Activated CD8-positive, alpha-beta T cell treated with anti-CD3 and anti-CD28 coated beads for 36 hours (primary cell): ENCODE results near the gene LAMA5. TPM values are rescaled to one million over a fixed set of nuclear protein-coding genes. Genes with fewer than 3 reads are reported as not detected.

Experiments
- ATAC-seq: fragments of 200-7000 bp; cut with Tn5 transposase; one replicate; pipeline ENCODE4 v1.10.0; 2021; ENCODE audit warnings: mild to moderate bottlenecking, moderate library complexity
- CTCF ChIA-PET: fragments of 350-600 bp; sonication (Branson Sonifier 250); formaldehyde crosslinking; loops from one replicate; lab custom pipeline; 2021; ENCODE audit warnings: antibody characterized with exemption; lab: Charles Lee
- POLR2A ChIA-PET: fragments of 350-600 bp; sonication (Branson Sonifier 250); formaldehyde crosslinking; loops from one replicate; lab custom pipeline; 2021; ENCODE audit warnings: antibody characterized with exemption; lab: Charles Lee
- DNase-seq: peaks from one replicate; pipeline ENCODE4 v3.0.0-alpha.2; 2020
- H3K27ac Mint-ChIP-seq: one replicate; pipeline ENCODE4 v1.8.0; 2021; ENCODE audit warnings: mild to moderate bottlenecking, mixed read lengths
- H3K27me3 Mint-ChIP-seq: one replicate; pipeline ENCODE4 v1.8.0; 2021; ENCODE audit warnings: mixed read lengths
- H3K36me3 Mint-ChIP-seq: one replicate; pipeline ENCODE4 v1.8.0; 2021; ENCODE audit warnings: low read depth, mixed read lengths
- H3K4me1 Mint-ChIP-seq: one replicate; pipeline ENCODE4 v1.8.0; 2021; ENCODE audit warnings: low read depth, mixed read lengths
- H3K4me3 Mint-ChIP-seq: one replicate; pipeline ENCODE4 v1.8.0; 2021; ENCODE audit warnings: mild to moderate bottlenecking, moderate library complexity, mixed read lengths
- H3K9me3 Mint-ChIP-seq: one replicate; pipeline ENCODE4 v1.8.0; 2021; ENCODE audit warnings: mixed read lengths
- CTCF ChIP-seq: fragments of 200-600 bp; IDR thresholded peaks from one replicate; pipeline ENCODE4 v1.8.0; 2022; ENCODE audit warnings: antibody characterized with exemption, mild to moderate bottlenecking
- intact Hi-C: fragments of 100-400 bp; cut with micrococcal nuclease; formaldehyde crosslinking; loops from one replicate; pipeline ENCODE4 v1.10.0; 2022
- total RNA-seq, 2 experiments: library from RNA; stranded (reverse); gene quantifications; one replicate each; pipeline ENCODE4 v1.2.3, GENCODE V29; 2021

The LAMA5 gene
- total RNA-seq, 2 experiments from 2014 or later = 0.25 to 0.76 TPM

DNA sequence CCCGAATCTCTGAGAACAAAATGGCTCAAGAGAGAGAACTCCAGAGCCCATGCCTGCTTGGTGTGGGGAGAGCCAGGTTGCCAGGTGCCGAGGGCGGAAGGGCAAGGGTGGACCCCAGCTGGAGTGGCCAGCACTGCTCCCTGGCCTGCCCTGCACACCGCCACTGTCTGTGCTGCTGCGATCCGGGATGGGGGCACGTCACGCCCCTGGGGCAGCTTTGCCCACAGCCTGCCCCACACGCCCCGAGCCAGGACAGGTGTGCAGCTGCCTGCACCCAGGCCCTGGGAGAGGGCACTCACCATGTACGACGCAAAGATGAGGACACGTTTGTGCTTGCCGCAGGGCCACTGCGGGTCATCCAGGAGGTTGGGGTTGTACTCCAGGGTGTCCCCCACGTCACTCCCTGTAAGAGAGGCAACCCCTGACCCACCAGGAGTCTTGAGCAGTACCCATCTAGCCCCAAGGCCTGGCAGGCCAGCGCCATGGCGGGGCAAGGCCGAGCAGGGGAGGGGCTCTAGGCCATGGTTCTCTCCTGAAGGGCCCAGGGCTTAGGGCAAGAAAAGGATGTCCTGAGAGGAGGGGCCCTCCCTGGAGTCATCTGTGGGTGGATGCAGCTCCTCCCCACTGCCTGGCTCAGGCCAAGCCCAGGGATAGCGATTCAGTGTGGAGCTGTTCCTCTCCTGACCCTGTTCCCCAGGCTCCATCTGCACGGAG lies 25.7 kb upstream of the LAMA5 start:
- no peak for TF ChIP-seq CTCF
- ChIA-PET CTCF (no interaction called here), POLR2A (no interaction called here)
- H3K27me3 Mint-ChIP-seq = no peaks in the 10 kb centered on the region
- no peak overlapping the region for H3K4me3 Mint-ChIP-seq
- peaks cover 29% of the 10 kb centered on the region for H3K36me3 Mint-ChIP-seq
- DNase-seq (no peak), ATAC-seq (no peak)
- no peak overlapping the region for H3K27ac Mint-ChIP-seq
- intact Hi-C loops = no loop called here
- H3K4me1 Mint-ChIP-seq = peaks cover 23% of the 10 kb centered on the region
- H3K9me3 Mint-ChIP-seq = no peaks in the 10 kb centered on the region

- H3K27ac Mint-ChIP-seq = no peak overlapping the region
- ATAC-seq (no peak), DNase-seq (no peak)
- no peaks in the 10 kb centered on the region for H3K27me3 Mint-ChIP-seq
- H3K4me1 Mint-ChIP-seq = peaks cover 24% of the 10 kb centered on the region
- POLR2A ChIA-PET = interaction anchor here (6.0 kb wide), 1 partner anchor 9 kb away, joined by 53 read pairs; no protein-coding TSS in a partner anchor
- no peaks in the 10 kb centered on the region for H3K9me3 Mint-ChIP-seq
- CTCF ChIA-PET = no interaction called here
- no peak for TF ChIP-seq CTCF
- peaks cover 34% of the 10 kb centered on the region for H3K36me3 Mint-ChIP-seq
- intact Hi-C loops = no loop called here
- H3K4me3 Mint-ChIP-seq = no peak overlapping the region
These were observed 24.9 kb upstream of the LAMA5 start for GRCh38 chr20:62392077-62392418.

DNA sequence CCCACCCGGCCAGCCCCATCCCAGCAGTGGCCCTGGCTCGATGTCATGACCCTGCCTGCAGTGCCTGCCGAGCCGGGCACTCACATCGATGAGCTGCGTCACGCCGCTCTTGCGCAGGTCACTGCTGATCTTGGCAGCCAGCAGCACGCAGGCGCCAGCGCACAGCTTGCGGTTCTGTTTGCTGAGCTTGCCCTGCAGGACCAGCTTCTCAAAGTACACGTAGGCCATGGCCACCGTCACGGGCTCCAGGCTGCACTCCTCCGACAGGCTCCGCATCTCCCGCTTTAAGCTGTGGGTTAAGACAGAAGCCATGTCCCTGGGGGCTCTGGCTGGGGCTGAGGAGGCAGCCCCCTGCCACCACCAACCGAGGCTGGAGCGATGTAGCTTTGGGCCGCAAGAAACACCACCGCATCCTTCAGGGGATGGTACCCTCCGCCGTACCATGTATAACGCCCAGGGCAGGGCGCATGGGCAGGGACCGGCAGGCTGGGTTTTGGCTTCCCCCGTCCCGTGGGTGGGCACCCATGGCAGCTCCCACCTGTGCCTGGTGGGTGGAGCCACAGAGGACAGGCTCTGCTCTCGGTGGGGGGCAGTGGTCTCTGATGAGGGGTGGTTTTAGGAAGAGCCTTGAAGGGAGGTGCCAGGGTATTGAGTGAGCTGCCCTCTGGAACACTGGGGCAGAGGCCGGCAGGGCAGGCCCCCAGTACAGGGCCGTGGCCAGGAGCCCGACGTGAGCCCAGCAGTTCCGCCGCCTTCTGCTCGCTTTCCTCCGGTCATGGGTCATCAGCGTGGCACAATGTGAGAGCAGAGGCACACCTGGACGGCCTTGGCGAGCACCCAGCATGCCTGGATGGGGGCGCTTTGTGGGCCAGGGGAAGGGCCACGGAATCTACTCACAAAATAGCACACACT lies 24.3 kb upstream of the LAMA5 start:
- peaks cover 34% of the 10 kb centered on the region for H3K36me3 Mint-ChIP-seq
- no peak overlapping the region for H3K27ac Mint-ChIP-seq
- no peak for ATAC-seq
- H3K4me3 Mint-ChIP-seq = no peak overlapping the region
- no peak for DNase-seq
- ChIA-PET CTCF (no interaction called here), POLR2A (interaction anchor here (1.0 to 6.0 kb wide), 5 partner anchors 9 to 220 kb away, joined by 3 to 53 read pairs (median 6); no protein-coding TSS in a partner anchor)
- intact Hi-C loops = no loop called here
- no peaks in the 10 kb centered on the region for H3K9me3 Mint-ChIP-seq
- no peak for TF ChIP-seq CTCF
- H3K27me3 Mint-ChIP-seq = no peaks in the 10 kb centered on the region
- H3K4me1 Mint-ChIP-seq = peaks cover 24% of the 10 kb centered on the region

DNA sequence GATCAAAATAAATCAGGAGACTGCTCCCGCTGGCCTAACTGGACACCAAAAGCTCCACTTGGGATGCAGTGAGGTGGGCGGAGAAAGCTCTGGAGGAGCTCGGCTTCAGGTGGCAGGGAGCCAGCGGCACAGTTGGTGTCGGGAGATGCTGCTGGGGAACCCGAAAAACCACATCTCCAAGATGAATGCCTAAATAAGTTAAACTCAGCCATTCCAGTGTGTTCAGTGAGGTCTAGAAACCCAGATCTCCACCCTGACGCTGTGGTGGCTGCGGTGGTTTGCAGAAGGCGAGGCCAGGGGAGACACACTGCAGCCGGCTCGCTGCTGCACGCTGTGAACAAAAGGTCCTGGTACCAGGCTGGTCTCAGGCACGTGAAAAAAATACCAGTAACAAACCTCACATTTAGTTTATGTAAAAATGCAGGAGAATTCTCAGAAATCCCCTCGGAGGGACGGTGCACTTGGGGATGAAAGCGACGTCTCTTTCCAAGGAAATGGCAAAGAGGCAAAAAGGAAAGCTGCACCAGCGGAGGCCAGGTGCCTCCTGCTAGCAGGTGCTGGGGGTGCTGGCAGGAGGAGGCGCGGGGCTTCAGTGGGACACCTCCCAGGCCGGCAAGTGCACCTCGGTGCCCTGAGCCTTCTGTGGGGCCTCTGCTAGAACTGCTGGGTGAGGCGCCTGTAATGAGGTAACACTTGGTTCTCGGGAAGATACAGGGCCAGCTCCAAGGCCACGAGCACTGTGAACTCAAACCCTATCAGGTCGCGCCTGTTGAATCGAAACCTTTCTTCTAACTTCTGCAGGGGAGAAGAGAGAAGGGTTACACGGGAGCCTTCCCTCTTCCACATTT lies 23.4 kb upstream of the LAMA5 start:
- ChIA-PET CTCF (no interaction called here), POLR2A (interaction anchor here (0.6 to 6.0 kb wide), 6 partner anchors 10 to 221 kb away, joined by 3 to 53 read pairs (median 4); no protein-coding TSS in a partner anchor)
- DNase-seq = no peak
- Mint-ChIP-seq H3K9me3 (no peaks in the 10 kb centered on the region), H3K4me1 (peaks cover 24% of the 10 kb centered on the region), H3K4me3 (no peak overlapping the region), H3K27me3 (no peaks in the 10 kb centered on the region), H3K27ac (peak overlapping the region; percentile 72), H3K36me3 (peaks cover 35% of the 10 kb centered on the region)
- no peak for TF ChIP-seq CTCF
- ATAC-seq = no peak
- intact Hi-C loops = no loop called here
